Progenitor cell of endocrine pancreas (in vitro differentiated cells): ENCODE results near the gene RPH3AL. TPM values are rescaled to one million over a fixed set of nuclear protein-coding genes. Genes with fewer than 3 reads are reported as not detected.

ENCODE experiments used
- DNase-seq: peaks from one replicate; pipeline ENCODE4 v3.0.0; 2021; ENCODE audit warnings: low spot score; ENCODE audit not compliant: unreplicated experiment
- H3K27ac Mint-ChIP-seq: 2 replicates; pipeline ENCODE4 v1.8.0; 2021; ENCODE audit warnings: mild to moderate bottlenecking, moderate library complexity, mixed read lengths
- H3K27me3 Mint-ChIP-seq: 2 replicates; pipeline ENCODE4 v1.8.0; 2021; ENCODE audit warnings: mixed read lengths
- H3K36me3 Mint-ChIP-seq: 2 replicates; pipeline ENCODE4 v1.8.0; 2022; ENCODE audit warnings: mixed read lengths; ENCODE audit not compliant: insufficient read depth
- H3K4me1 Mint-ChIP-seq: 2 replicates; pipeline ENCODE4 v1.8.0; 2021; ENCODE audit warnings: low read depth, mixed read lengths
- H3K4me3 Mint-ChIP-seq: 2 replicates; pipeline ENCODE4 v1.8.0; 2021; ENCODE audit warnings: low read depth, mild to moderate bottlenecking, moderate library complexity, mixed read lengths
- H3K9me3 Mint-ChIP-seq: 2 replicates; pipeline ENCODE4 v1.8.0; 2021; ENCODE audit warnings: low read depth, mixed read lengths
- CTCF ChIP-seq: fragments of 200-600 bp; sonication (generic); IDR thresholded peaks from one replicate; pipeline ENCODE4 v1.5.0; 2021; ENCODE audit warnings: antibody characterized with exemption, mild to moderate bottlenecking; ENCODE audit not compliant: unreplicated experiment
- total RNA-seq: library from RNA; stranded (reverse); gene quantifications from 2 replicates; pipeline ENCODE4 v1.2.1, GENCODE V29; 2021

RPH3AL gene
- total RNA-seq, 1 donor from 2014 or later: 47.6 TPM

- peaks cover 11% of the 10 kb centered on the region for H3K4me1 Mint-ChIP-seq
- no peak for TF ChIP-seq CTCF
- no peaks in the 10 kb centered on the region for H3K9me3 Mint-ChIP-seq
- no peak overlapping the region for H3K4me3 Mint-ChIP-seq
- no peaks in the 10 kb centered on the region for H3K36me3 Mint-ChIP-seq
- H3K27ac Mint-ChIP-seq: no peak overlapping the region
- DNase-seq: no peak
- H3K27me3 Mint-ChIP-seq: no peaks in the 10 kb centered on the region
These were observed 42.1 kb upstream of the RPH3AL start for GRCh38 chr17:394718-395095.

GRCh38 chr17:393806-394717 lies 41.5 kb upstream of the RPH3AL start:
- DNase-seq: no peak
- peaks cover 11% of the 10 kb centered on the region for H3K4me1 Mint-ChIP-seq
- peak overlapping the region; percentile 13 for H3K27ac Mint-ChIP-seq
- H3K36me3 Mint-ChIP-seq: no peaks in the 10 kb centered on the region
- H3K27me3 Mint-ChIP-seq: no peaks in the 10 kb centered on the region
- H3K9me3 Mint-ChIP-seq: no peaks in the 10 kb centered on the region
- TF ChIP-seq CTCF: no peak
- H3K4me3 Mint-ChIP-seq: no peak overlapping the region

GRCh38 chr17:391850-392249 lies 39.2 kb upstream of the RPH3AL start:
- peaks cover 7% of the 10 kb centered on the region for H3K27me3 Mint-ChIP-seq
- peaks cover 11% of the 10 kb centered on the region for H3K4me1 Mint-ChIP-seq
- DNase-seq: no peak
- H3K9me3 Mint-ChIP-seq: no peaks in the 10 kb centered on the region
- H3K36me3 Mint-ChIP-seq: no peaks in the 10 kb centered on the region
- H3K27ac Mint-ChIP-seq: no peak overlapping the region
- H3K4me3 Mint-ChIP-seq: no peak overlapping the region
- TF ChIP-seq CTCF: no peak

- Mint-ChIP-seq H3K4me1 (peaks cover 14% of the 10 kb centered on the region), H3K4me3 (no peak overlapping the region), H3K27ac (no peak overlapping the region), H3K27me3 (peaks cover 9% of the 10 kb centered on the region), H3K9me3 (no peaks in the 10 kb centered on the region), H3K36me3 (no peaks in the 10 kb centered on the region)
- DNase-seq: no peak
- no peak for TF ChIP-seq CTCF
These were observed 37.4 kb upstream of the RPH3AL start for GRCh38 chr17:390025-390424.

- no peak for TF ChIP-seq CTCF
- Mint-ChIP-seq H3K4me3 (no peak overlapping the region), H3K27ac (no peak overlapping the region), H3K4me1 (peaks cover 12% of the 10 kb centered on the region), H3K9me3 (no peaks in the 10 kb centered on the region), H3K36me3 (no peaks in the 10 kb centered on the region), H3K27me3 (peaks cover 24% of the 10 kb centered on the region)
- no peak for DNase-seq
These were observed 35.5 kb upstream of the RPH3AL start for GRCh38 chr17:388087-388486.
